GM12864 (cell line): ENCODE measurements around the gene CYP19A1.

ENCODE experiments used
- DNase-seq: peaks from one replicate; pipeline ENCODE4 v3.0.0-alpha.2; 2011; ENCODE audit warnings: low read depth
- H3K4me3 ChIP-seq: 2 replicates; pipeline ENCODE4 v1.5.1; 2011; ENCODE audit warnings: mild to moderate bottlenecking, low read depth, low read length, control low read depth
- CTCF ChIP-seq: IDR thresholded peaks from 2 replicates; pipeline ENCODE4 v1.5.1; 2011; ENCODE audit warnings: low read depth, mild to moderate bottlenecking, moderate library complexity, low read length, control low read depth, inconsistent platforms; ENCODE audit errors: missing control alignments

CYP19A1 gene

GRCh38 chr15:51198701-51199232, 139.6 kb downstream of the CYP19A1 start:
- no peak for DNase-seq
- no peak overlapping the region for H3K4me3 ChIP-seq
- no peak for TF ChIP-seq CTCF

GRCh38 chr15:51195459-51195858, 142.9 kb downstream of the CYP19A1 start:
- TF ChIP-seq CTCF = no peak
- H3K4me3 ChIP-seq = no peak overlapping the region
- no peak for DNase-seq

GRCh38 chr15:51193979-51194378, 144.4 kb downstream of the CYP19A1 start:
- no peak for TF ChIP-seq CTCF
- no peak for DNase-seq
- no peak overlapping the region for H3K4me3 ChIP-seq

GRCh38 chr15:51193526-51193925, 144.9 kb downstream of the CYP19A1 start:
- TF ChIP-seq CTCF = no peak
- no peak for DNase-seq
- H3K4me3 ChIP-seq = no peak overlapping the region

GRCh38 chr15:51192521-51193280, 145.7 kb downstream of the CYP19A1 start:
- peak; percentile 39 for DNase-seq
- TF ChIP-seq CTCF = peak; percentile 99
- H3K4me3 ChIP-seq = no peak overlapping the region

- DNase-seq = no peak
- H3K4me3 ChIP-seq = no peak overlapping the region
- no peak for TF ChIP-seq CTCF
Observed at GRCh38 chr15:51191766-51192165, 146.6 kb downstream of the CYP19A1 start.

- no peak for TF ChIP-seq CTCF
- H3K4me3 ChIP-seq = no peak overlapping the region
- no peak for DNase-seq
Observed at GRCh38 chr15:51191072-51191670, 147.2 kb downstream of the CYP19A1 start.
